Smooth muscle cell (in vitro differentiated cells): ENCODE measurements around the gene USP1. TPM values are rescaled to one million over a fixed set of nuclear protein-coding genes. Genes with fewer than 3 reads are reported as not detected.

Source experiments
- DNase-seq: peaks from one replicate; lab custom pipeline; 2025; ENCODE audit not compliant: unreplicated experiment; lab: John Stamatoyannopoulos, UW
- H2AFZ ChIP-seq: fragments of 200-600 bp; sonication (generic); 2 replicates; pipeline ENCODE4 v1.6.0; 2016; ENCODE audit warnings: antibody characterized with exemption, low read depth, mild to moderate bottlenecking
- H3F3A ChIP-seq: fragments of 200-600 bp; sonication (generic); 2 replicates; pipeline ENCODE4 v1.6.0; 2017; ENCODE audit warnings: antibody characterized with exemption, low read depth
- H3K27ac ChIP-seq: fragments of 200-600 bp; sonication (generic); 2 replicates; pipeline ENCODE4 v1.5.1; 2016; ENCODE audit warnings: low read depth, mild to moderate bottlenecking
- H3K27me3 ChIP-seq: fragments of 200-600 bp; sonication (generic); 2 replicates; pipeline ENCODE4 v1.6.1; 2016; ENCODE audit warnings: low read depth, mild to moderate bottlenecking
- H3K36me3 ChIP-seq: fragments of 200-600 bp; sonication (generic); 2 replicates; pipeline ENCODE4 v1.5.1; 2016; ENCODE audit warnings: low read depth
- H3K4me1 ChIP-seq: fragments of 200-600 bp; sonication (generic); 2 replicates; pipeline ENCODE4 v1.5.1; 2016; ENCODE audit warnings: low read depth
- H3K4me2 ChIP-seq: fragments of 200-600 bp; sonication (generic); 2 replicates; pipeline ENCODE4 v1.6.0; 2016; ENCODE audit warnings: mild to moderate bottlenecking
- H3K4me3 ChIP-seq: fragments of 200-600 bp; sonication (generic); 2 replicates; pipeline ENCODE4 v1.5.1; 2016; ENCODE audit warnings: mild to moderate bottlenecking
- H3K79me2 ChIP-seq: fragments of 200-600 bp; sonication (generic); 2 replicates; pipeline ENCODE4 v1.6.0; 2016; ENCODE audit warnings: low read depth, mild to moderate bottlenecking
- H3K9ac ChIP-seq: fragments of 200-600 bp; sonication (generic); 2 replicates; pipeline ENCODE4 v1.6.0; 2016; ENCODE audit warnings: low read depth
- H3K9me3 ChIP-seq: fragments of 200-600 bp; sonication (generic); replicated peaks from 2 replicates; pipeline ENCODE4 v1.5.1; 2016; ENCODE audit warnings: low read depth
- H4K20me1 ChIP-seq: fragments of 200-600 bp; sonication (generic); 2 replicates; pipeline ENCODE4 v1.6.0; 2016; ENCODE audit warnings: low read depth
- WGBS: methylation state at CpG from one replicate; pipeline ENCODE4 v1.1.7; 2016; ENCODE audit warnings: low lambda C conversion rate; 5-methylcytosine and 5-hydroxymethylcytosine counted together
- polyA plus RNA-seq: library from polyadenylated mRNA; unstranded; fragments of >200 nt; fragmentation: Nextera tagmentation; extraction: Ambion mirVana; gene quantifications from 2 replicates; pipeline ENCODE4 v1.2.1, GENCODE V29; 2016
- total RNA-seq: library from RNA; depleted of rRNA; stranded (reverse); fragments of >200 nt; gene quantifications from 2 replicates; pipeline ENCODE4 v1.2.3, GENCODE V29; 2014
- TF ChIP-seq, protein P1 (sequence below): fragments of 200-600 bp; sonication (generic); IDR thresholded peaks from 2 replicates; pipeline ENCODE4 v1.5.1; 2017; ENCODE audit warnings: borderline replicate concordance, mild to moderate bottlenecking, antibody characterized with exemption; ENCODE audit not compliant: insufficient read depth, poor library complexity, severe bottlenecking

USP1 gene
- total and polyA plus RNA-seq, 2 experiments from 2014 or later: 11.9 to 22.1 TPM

DNA sequence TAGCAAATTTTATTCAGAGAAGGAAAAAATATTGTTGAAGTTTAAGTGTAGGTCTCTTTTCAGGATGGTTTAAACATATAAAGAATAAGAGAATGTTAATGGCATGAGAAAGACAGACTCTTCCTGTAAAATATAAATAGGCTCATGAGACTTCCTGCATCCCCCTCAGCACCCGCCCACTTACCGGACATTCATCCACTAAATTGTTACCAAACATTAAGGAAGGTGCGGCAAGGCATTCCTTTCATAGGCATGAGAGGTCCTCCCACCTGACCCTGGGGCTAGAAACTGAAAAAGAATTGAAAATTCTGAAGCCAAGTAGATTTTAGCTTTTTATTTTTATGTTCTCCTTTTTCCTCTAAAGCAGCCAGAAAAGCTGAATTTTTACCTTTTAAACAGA is 10.6 kb upstream of the USP1 start:
- Histone ChIP-seq H3K4me3 (no peak overlapping the region), H4K20me1 (no peaks in the 10 kb centered on the region), H3K9ac (no peak overlapping the region), H3K4me1 (no peaks in the 10 kb centered on the region), H3K36me3 (no peaks in the 10 kb centered on the region), H3K27ac (no peak overlapping the region), H3K79me2 (no peaks in the 10 kb centered on the region), H3K4me2 (no peak overlapping the region), H3K9me3 (no peaks in the 10 kb centered on the region), H3K27me3 (no peaks in the 10 kb centered on the region), H3F3A (no peaks in the 10 kb centered on the region), H2AFZ (no peak overlapping the region)
- TF ChIP-seq, protein P1, sequence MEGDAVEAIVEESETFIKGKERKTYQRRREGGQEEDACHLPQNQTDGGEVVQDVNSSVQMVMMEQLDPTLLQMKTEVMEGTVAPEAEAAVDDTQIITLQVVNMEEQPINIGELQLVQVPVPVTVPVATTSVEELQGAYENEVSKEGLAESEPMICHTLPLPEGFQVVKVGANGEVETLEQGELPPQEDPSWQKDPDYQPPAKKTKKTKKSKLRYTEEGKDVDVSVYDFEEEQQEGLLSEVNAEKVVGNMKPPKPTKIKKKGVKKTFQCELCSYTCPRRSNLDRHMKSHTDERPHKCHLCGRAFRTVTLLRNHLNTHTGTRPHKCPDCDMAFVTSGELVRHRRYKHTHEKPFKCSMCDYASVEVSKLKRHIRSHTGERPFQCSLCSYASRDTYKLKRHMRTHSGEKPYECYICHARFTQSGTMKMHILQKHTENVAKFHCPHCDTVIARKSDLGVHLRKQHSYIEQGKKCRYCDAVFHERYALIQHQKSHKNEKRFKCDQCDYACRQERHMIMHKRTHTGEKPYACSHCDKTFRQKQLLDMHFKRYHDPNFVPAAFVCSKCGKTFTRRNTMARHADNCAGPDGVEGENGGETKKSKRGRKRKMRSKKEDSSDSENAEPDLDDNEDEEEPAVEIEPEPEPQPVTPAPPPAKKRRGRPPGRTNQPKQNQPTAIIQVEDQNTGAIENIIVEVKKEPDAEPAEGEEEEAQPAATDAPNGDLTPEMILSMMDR: no peak
- no peak for DNase-seq
- 61% methylated on average over 3 of the region's 3 CpGs for WGBS

DNA sequence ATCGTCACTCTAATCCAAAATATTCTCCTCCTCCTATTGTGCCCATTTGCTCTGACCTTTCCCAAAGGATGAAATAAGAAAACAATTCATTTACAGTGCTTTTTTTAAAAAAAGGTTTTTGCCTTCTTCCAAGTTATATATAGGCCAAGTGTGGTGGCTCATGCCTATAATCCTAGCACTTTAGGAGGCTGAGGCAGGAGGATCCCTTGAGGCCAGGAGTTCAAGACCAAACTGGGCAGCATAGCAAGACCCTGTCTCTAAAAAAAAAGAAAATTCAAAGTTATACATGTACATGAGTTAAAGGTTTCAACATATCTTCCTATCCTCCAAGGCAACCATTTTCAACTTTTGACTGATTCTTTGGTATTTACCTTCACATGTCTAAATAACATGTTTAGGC is 10.1 kb upstream of the USP1 start:
- H3K27me3 ChIP-seq: no peaks in the 10 kb centered on the region
- no peaks in the 10 kb centered on the region for H3K79me2 ChIP-seq
- H3K27ac ChIP-seq: no peak overlapping the region
- H3K4me2 ChIP-seq: no peak overlapping the region
- H3K9ac ChIP-seq: no peak overlapping the region
- no peaks in the 10 kb centered on the region for H3K4me1 ChIP-seq
- no peaks in the 10 kb centered on the region for H4K20me1 ChIP-seq
- 100% methylated on average over 1 of the region's 1 CpG for WGBS
- no peak for DNase-seq
- H2AFZ ChIP-seq: no peak overlapping the region
- H3K9me3 ChIP-seq: no peaks in the 10 kb centered on the region
- TF ChIP-seq, protein P1: no peak
- H3K4me3 ChIP-seq: no peak overlapping the region
- H3F3A ChIP-seq: no peaks in the 10 kb centered on the region
- H3K36me3 ChIP-seq: no peaks in the 10 kb centered on the region

DNA sequence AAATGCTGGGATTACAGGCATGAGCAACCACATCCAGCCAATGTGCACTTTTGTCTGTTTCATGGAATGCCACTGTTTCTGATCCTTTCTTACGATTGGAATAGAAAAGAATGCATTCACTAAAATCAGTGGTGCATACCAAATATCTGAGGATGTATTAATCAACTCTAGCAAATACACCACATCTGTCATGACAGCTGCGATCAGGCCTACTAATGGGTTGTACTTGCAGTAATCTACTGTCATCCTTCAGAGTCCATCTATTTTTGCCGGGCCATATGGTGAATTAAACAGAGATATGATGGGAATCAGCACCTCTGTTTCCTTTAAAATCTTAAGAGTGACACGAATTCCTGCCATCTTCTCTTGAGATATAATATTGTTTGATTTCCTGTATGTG is 8.5 kb upstream of the USP1 start:
- WGBS: 89% methylated on average over 4 of the region's 4 CpGs
- no peak overlapping the region for H3K4me2 ChIP-seq
- H3K27ac ChIP-seq: no peak overlapping the region
- no peaks in the 10 kb centered on the region for H3K79me2 ChIP-seq
- TF ChIP-seq, protein P1: no peak
- DNase-seq: no peak
- H3K36me3 ChIP-seq: no peaks in the 10 kb centered on the region
- H4K20me1 ChIP-seq: no peaks in the 10 kb centered on the region
- no peaks in the 10 kb centered on the region for H3F3A ChIP-seq
- no peak overlapping the region for H3K9ac ChIP-seq
- H2AFZ ChIP-seq: no peak overlapping the region
- H3K4me3 ChIP-seq: no peak overlapping the region
- no peaks in the 10 kb centered on the region for H3K27me3 ChIP-seq
- H3K9me3 ChIP-seq: no peaks in the 10 kb centered on the region
- H3K4me1 ChIP-seq: no peaks in the 10 kb centered on the region

DNA sequence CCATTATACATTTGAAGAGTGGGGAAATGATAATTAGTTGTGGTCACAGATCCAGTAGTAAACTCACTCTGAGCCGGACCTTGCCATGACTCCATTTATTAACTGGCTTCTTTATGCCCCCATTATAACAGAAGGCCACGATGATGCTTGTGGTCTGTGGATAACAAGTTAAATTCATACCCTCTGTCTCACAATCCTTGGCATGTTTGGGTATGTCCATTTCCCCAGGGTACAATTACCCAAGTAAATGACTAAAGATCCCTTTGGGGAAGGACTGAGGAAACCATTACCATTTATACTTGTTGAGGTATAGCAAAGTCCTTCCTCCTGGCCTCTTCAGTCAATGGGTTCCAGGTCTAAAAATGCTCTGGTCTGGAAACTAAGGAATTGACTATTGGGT is 7.3 kb upstream of the USP1 start:
- no peak overlapping the region for H3K9ac ChIP-seq
- H3K79me2 ChIP-seq: no peaks in the 10 kb centered on the region
- H3K27me3 ChIP-seq: no peaks in the 10 kb centered on the region
- H3K9me3 ChIP-seq: no peaks in the 10 kb centered on the region
- H3K4me2 ChIP-seq: no peak overlapping the region
- DNase-seq: no peak
- TF ChIP-seq, protein P1: no peak
- H4K20me1 ChIP-seq: no peaks in the 10 kb centered on the region
- no peak overlapping the region for H3K27ac ChIP-seq
- H2AFZ ChIP-seq: no peak overlapping the region
- H3K36me3 ChIP-seq: no peaks in the 10 kb centered on the region
- WGBS: 88% methylated on average over 2 of the region's 2 CpGs
- H3K4me1 ChIP-seq: no peaks in the 10 kb centered on the region
- H3F3A ChIP-seq: no peaks in the 10 kb centered on the region
- H3K4me3 ChIP-seq: no peak overlapping the region
